AG08395 (cell line): ENCODE measurements around the gene TRMT44.
"Not testable (repeated sequence)": the region's sequence is repeated elsewhere in the genome, so short reads cannot be mapped to it uniquely, and the experiment has no call there.

Experiments
- DNase-seq: peaks from one replicate; pipeline ENCODE4 v3.0.0; 2012; ENCODE audit warnings: mixed read lengths, low spot score

TRMT44 gene

GRCh38 chr4:8406887-8407286, 33.7 kb upstream of the TRMT44 start:
- not testable (repeated sequence) for DNase-seq

- DNase-seq = no peak
Measured at GRCh38 chr4:8407316-8407715, 33.3 kb upstream of the TRMT44 start.

- DNase-seq = no peak
Measured at GRCh38 chr4:8407756-8408155, 32.8 kb upstream of the TRMT44 start.

GRCh38 chr4:8409264-8410065, 31.1 kb upstream of the TRMT44 start:
- DNase-seq = peak; percentile 18

- DNase-seq = no peak
Measured at GRCh38 chr4:8410066-8410625, 30.4 kb upstream of the TRMT44 start.

GRCh38 chr4:8410641-8411271, 29.8 kb upstream of the TRMT44 start:
- DNase-seq = peak; percentile 60

GRCh38 chr4:8411351-8412180, 29.0 kb upstream of the TRMT44 start:
- DNase-seq = no peak

- DNase-seq = no peak
Measured at GRCh38 chr4:8412288-8412687, 28.3 kb upstream of the TRMT44 start.

GRCh38 chr4:8414377-8414776, 26.2 kb upstream of the TRMT44 start:
- no peak for DNase-seq

- DNase-seq = no peak
Measured at GRCh38 chr4:8417071-8417614, 23.4 kb upstream of the TRMT44 start.

GRCh38 chr4:8419222-8420041, 21.1 kb upstream of the TRMT44 start:
- no peak for DNase-seq

- not testable (repeated sequence) for DNase-seq
Measured at GRCh38 chr4:8420151-8420550, 20.4 kb upstream of the TRMT44 start.

GRCh38 chr4:8422327-8422726, 18.2 kb upstream of the TRMT44 start:
- DNase-seq = no peak

GRCh38 chr4:8422786-8423185, 17.8 kb upstream of the TRMT44 start:
- no peak for DNase-seq

- DNase-seq = no peak
Measured at GRCh38 chr4:8427262-8427661, 13.3 kb upstream of the TRMT44 start.

- peak; percentile 52 for DNase-seq
Measured at GRCh38 chr4:8427761-8428287, 12.8 kb upstream of the TRMT44 start.

GRCh38 chr4:8428288-8429097, 12.1 kb upstream of the TRMT44 start:
- peak; percentile 98 for DNase-seq

GRCh38 chr4:8431553-8431952, 9.0 kb upstream of the TRMT44 start:
- DNase-seq = no peak

- no peak for DNase-seq
Measured at GRCh38 chr4:8433136-8433535, 7.4 kb upstream of the TRMT44 start.
